ENCODE results near the gene SH2D7. TPM values are rescaled to one million over a fixed set of nuclear protein-coding genes. Genes with fewer than 3 reads are reported as not detected.

The SH2D7 gene
- total RNA-seq, 1 experiment from 2014 or later, result not detected

GRCh38 chr15:78085928-78086327 lies 6.4 kb upstream of the SH2D7 start:
- Histone ChIP-seq H2BK120ac (ENCODE audit: low read depth, low read length, poor library complexity, severe bottlenecking) (no peak overlapping the region), H3K9ac (ENCODE audit: extremely low read depth, insufficient read length, low read length) (no peak overlapping the region), H3K23ac (ENCODE audit: insufficient read length, low read depth, low read length) (no peak overlapping the region), H2BK12ac (ENCODE audit: insufficient read length, low read depth, low read length) (no peak overlapping the region), H3K79me1 (ENCODE audit: insufficient read depth, low read depth, low read length, poor library complexity, severe bottlenecking) (no peaks in the 10 kb centered on the region), H3K18ac (ENCODE audit: insufficient read length, low read depth, low read length) (no peak overlapping the region), H2AK5ac (ENCODE audit: insufficient read length, low read length) (no peak overlapping the region), H3K14ac (ENCODE audit: insufficient read depth, low read length) (no peak overlapping the region), H2BK15ac (ENCODE audit: low read depth, low read length) (no peak overlapping the region), H3K56ac (ENCODE audit: insufficient read length, low read depth, low read length) (no peak overlapping the region), H3K79me2 (ENCODE audit: insufficient read depth, low read length) (no peaks in the 10 kb centered on the region), H2AFZ (ENCODE audit: low read length) (no peak overlapping the region), H3K4me2 (ENCODE audit: insufficient read depth, insufficient read length, low read length) (no peak overlapping the region), H3K23me2 (ENCODE audit: insufficient read length, low read depth, low read length, poor library complexity, severe bottlenecking) (no peaks in the 10 kb centered on the region), H3K27me3 (ENCODE audit: insufficient read depth, low read length) (no peaks in the 10 kb centered on the region), H4K20me1 (ENCODE audit: control insufficient read depth, insufficient read depth, insufficient read length) (no peaks in the 10 kb centered on the region), H3K4ac (ENCODE audit: low read depth, low read length) (no peak overlapping the region), H2BK20ac (ENCODE audit: low read depth, low read length, poor library complexity, severe bottlenecking) (no peak overlapping the region), H4K91ac (ENCODE audit: insufficient read length, low read depth, low read length) (no peak overlapping the region), H3K4me1 (ENCODE audit: insufficient read depth, low read length) (no peaks in the 10 kb centered on the region), H2BK5ac (ENCODE audit: insufficient read length, low read length) (no peak overlapping the region), H3K9me3 (ENCODE audit: control insufficient read depth, low read depth, low read length) (no peaks in the 10 kb centered on the region), H3K27ac (ENCODE audit: insufficient read length, low read depth, low read length) (no peak overlapping the region), H4K8ac (replicated peaks; ENCODE audit: insufficient read length, low read depth, low read length) (no peak overlapping the region), H4K5ac (ENCODE audit: insufficient read length, low read depth, low read length) (no peak overlapping the region), H3T11ph (ENCODE audit: low read length) (no peak overlapping the region)
- TF ChIP-seq, protein P1, sequence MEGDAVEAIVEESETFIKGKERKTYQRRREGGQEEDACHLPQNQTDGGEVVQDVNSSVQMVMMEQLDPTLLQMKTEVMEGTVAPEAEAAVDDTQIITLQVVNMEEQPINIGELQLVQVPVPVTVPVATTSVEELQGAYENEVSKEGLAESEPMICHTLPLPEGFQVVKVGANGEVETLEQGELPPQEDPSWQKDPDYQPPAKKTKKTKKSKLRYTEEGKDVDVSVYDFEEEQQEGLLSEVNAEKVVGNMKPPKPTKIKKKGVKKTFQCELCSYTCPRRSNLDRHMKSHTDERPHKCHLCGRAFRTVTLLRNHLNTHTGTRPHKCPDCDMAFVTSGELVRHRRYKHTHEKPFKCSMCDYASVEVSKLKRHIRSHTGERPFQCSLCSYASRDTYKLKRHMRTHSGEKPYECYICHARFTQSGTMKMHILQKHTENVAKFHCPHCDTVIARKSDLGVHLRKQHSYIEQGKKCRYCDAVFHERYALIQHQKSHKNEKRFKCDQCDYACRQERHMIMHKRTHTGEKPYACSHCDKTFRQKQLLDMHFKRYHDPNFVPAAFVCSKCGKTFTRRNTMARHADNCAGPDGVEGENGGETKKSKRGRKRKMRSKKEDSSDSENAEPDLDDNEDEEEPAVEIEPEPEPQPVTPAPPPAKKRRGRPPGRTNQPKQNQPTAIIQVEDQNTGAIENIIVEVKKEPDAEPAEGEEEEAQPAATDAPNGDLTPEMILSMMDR (conservative IDR thresholded peaks at IDR 0.05), result no peak
- Mint-ChIP-seq H3K4me3 (no peak overlapping the region), H3K27me3 (ENCODE audit: low read depth) (peaks cover 11% of the 10 kb centered on the region), H3K36me3 (ENCODE audit: insufficient read depth in 1 of 3, low read depth in 3 of 3) (no peaks in the 10 kb centered on the region), H3K9me3 (peaks cover 0 to 3% of the 10 kb centered on the region in 2 experiments; a peak in 1 of 5 replicates), H3K27ac (no peak overlapping the region), H3K4me1 (peaks cover 9 to 11% of the 10 kb centered on the region in 2 experiments)
- no peak for DNase-seq
- no CpG with 5 or more reads among the region's 1 CpG for WGBS (ENCODE audit: extremely low coverage, insufficient read length, low lambda C conversion rate)
